ENCODE data around the gene EFR3B. TPM values are rescaled to one million over a fixed set of nuclear protein-coding genes. Genes with fewer than 3 reads are reported as not detected.
A peak's percentile ranks its signal among the peaks of the same experiment; 100 is the strongest.

EFR3B gene
- total RNA-seq, 3 donors from 2014 or later (not counting 1 experiment from before 2014, with no cell fraction given) = 0.05 TPM; not detected in 2

- Histone ChIP-seq H3K36me3 (ENCODE audit: control insufficient read depth, insufficient read depth, low read length) (no peaks in the 10 kb centered on the region), H3K4me1 (ENCODE audit: control insufficient read depth, insufficient read depth, low read length) (peaks cover 26% of the 10 kb centered on the region), H3K27ac (ENCODE audit: low read length) (no peak overlapping the region), H3K9me3 (ENCODE audit: control insufficient read depth, insufficient read depth, low read length) (no peaks in the 10 kb centered on the region), H3K4me3 (ENCODE audit: low read length) (no peak overlapping the region), H3K27me3 (ENCODE audit: control insufficient read depth, insufficient read depth, low read length) (peaks cover 30% of the 10 kb centered on the region)
- DNase-seq (peak in 1 of 2 donors; percentile 63), ATAC-seq (no peak)
- Mint-ChIP-seq H3K27ac (no peak overlapping the region), H3K4me1 (peaks cover 0 to 12% of the 10 kb centered on the region in 2 donors), H3K4me3 (no peak overlapping the region), H3K9me3 (no peaks in the 10 kb centered on the region), H3K27me3 (ENCODE audit: low read depth in 2 of 2) (peaks cover 50 to 54% of the 10 kb centered on the region in 2 donors), H3K36me3 (no peaks in the 10 kb centered on the region)
- WGBS (ENCODE audit: insufficient coverage) = 10% methylated on average over 7 of the region's 10 CpGs
- TF ChIP-seq, protein P1, sequence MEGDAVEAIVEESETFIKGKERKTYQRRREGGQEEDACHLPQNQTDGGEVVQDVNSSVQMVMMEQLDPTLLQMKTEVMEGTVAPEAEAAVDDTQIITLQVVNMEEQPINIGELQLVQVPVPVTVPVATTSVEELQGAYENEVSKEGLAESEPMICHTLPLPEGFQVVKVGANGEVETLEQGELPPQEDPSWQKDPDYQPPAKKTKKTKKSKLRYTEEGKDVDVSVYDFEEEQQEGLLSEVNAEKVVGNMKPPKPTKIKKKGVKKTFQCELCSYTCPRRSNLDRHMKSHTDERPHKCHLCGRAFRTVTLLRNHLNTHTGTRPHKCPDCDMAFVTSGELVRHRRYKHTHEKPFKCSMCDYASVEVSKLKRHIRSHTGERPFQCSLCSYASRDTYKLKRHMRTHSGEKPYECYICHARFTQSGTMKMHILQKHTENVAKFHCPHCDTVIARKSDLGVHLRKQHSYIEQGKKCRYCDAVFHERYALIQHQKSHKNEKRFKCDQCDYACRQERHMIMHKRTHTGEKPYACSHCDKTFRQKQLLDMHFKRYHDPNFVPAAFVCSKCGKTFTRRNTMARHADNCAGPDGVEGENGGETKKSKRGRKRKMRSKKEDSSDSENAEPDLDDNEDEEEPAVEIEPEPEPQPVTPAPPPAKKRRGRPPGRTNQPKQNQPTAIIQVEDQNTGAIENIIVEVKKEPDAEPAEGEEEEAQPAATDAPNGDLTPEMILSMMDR (IDR thresholded peaks at IDR 0.05) = no peak
- intact Hi-C loops (cut with micrococcal nuclease) = no loop called here
These were observed 124.4 kb downstream of the EFR3B start for GRCh38 chr2:25165992-25166875.

DNA sequence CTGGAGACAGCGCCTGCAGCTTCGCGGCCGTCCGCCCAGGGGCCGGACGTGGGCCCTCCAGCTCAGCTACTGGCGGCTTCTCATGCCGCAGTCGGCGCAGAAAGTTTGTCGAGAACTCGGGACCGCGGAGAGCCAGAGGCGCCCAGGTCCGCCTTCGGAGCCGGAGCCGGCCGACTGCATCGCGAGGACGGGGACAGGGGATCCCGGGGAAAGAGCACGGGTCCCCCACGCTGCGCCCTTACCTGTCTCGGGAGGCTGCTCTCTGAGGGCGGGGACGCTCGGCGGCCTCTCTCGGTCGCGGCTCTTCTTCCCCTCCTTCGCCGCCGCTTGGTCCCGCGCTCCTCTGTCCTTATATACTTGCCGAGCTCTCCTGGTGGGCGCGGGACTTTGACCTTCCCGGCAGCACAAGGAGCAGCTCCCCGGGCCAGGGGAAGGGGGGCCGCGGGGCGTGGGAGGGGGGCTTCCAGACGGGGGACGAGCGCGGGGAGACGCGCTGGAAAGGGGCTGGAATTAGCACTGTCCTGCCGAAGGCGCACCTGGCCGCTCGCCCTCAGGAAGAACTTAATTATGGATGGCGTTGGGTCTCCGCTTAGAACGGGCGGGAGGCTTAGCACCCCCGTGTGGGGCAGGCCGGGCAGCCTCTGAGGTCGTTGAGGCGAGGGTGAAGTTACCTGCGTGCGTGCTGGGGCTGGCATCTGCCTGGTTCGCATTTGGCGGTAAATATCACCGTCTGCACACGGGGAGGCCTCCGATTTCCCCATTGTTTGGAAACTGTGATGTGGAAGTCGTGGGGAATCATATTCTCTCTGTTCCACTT lies 126.6 kb downstream of the EFR3B start, which contains the start of gene POMC:
TSS of gene POMC (minus strand) at position 325 of the 817 bp plus-strand sequence. CDS start 3,808 bp downstream, outside the sequence.
- DNase-seq (peak; percentile 34 to 53), ATAC-seq (peak; percentile 69 to 87 (median 74))
- no peaks in the 10 kb centered on the region for H3K36me3 ChIP-seq (ENCODE audit: control insufficient read depth, insufficient read depth, low read length)
- H3K27me3 ChIP-seq (ENCODE audit: control insufficient read depth, insufficient read depth, low read length) = peaks cover 31% of the 10 kb centered on the region
- no peak within 1 kb of the TSS for H3K27ac ChIP-seq (ENCODE audit: low read length)
- H3K9me3 Mint-ChIP-seq = no peaks in the 10 kb centered on the region
- TF ChIP-seq, protein P1 (IDR thresholded peaks at IDR 0.05) = no peak
- WGBS (ENCODE audit: insufficient coverage) = 6% methylated on average over 75 of the region's 75 CpGs
- H3K4me1 ChIP-seq (ENCODE audit: control insufficient read depth, insufficient read depth, low read length) = peaks cover 19% of the 10 kb centered on the region
- H3K27ac Mint-ChIP-seq = peak within 1 kb of the TSS in 1 of 2 donors; percentile 20
- H3K27me3 Mint-ChIP-seq (ENCODE audit: low read depth in 2 of 2) = peaks cover 64 to 65% of the 10 kb centered on the region in 2 donors
- H3K4me3 ChIP-seq (ENCODE audit: low read length) = peak within 1 kb of the TSS; percentile 17
- H3K9me3 ChIP-seq (ENCODE audit: control insufficient read depth, insufficient read depth, low read length) = no peaks in the 10 kb centered on the region
- H3K4me1 Mint-ChIP-seq = peaks cover 0 to 12% of the 10 kb centered on the region in 2 donors
- peak within 1 kb of the TSS; percentile 68 for H3K4me3 Mint-ChIP-seq
- intact Hi-C loops (cut with micrococcal nuclease) = no loop called here
- no peaks in the 10 kb centered on the region for H3K36me3 Mint-ChIP-seq

GRCh38 chr2:25169073-25169470 lies 127.2 kb downstream of the EFR3B start:
- Mint-ChIP-seq H3K4me1 (peaks cover 0 to 12% of the 10 kb centered on the region in 2 donors), H3K36me3 (no peaks in the 10 kb centered on the region), H3K27me3 (ENCODE audit: low read depth in 2 of 2) (peaks cover 64 to 66% of the 10 kb centered on the region in 2 donors), H3K9me3 (no peaks in the 10 kb centered on the region), H3K4me3 (peak overlapping the region; percentile 56), H3K27ac (no peak overlapping the region)
- no peak overlapping the region for H3K4me3 ChIP-seq (ENCODE audit: low read length)
- H3K4me1 ChIP-seq (ENCODE audit: control insufficient read depth, insufficient read depth, low read length) = peaks cover 19% of the 10 kb centered on the region
- no peak for ATAC-seq
- H3K27me3 ChIP-seq (ENCODE audit: control insufficient read depth, insufficient read depth, low read length) = peaks cover 31% of the 10 kb centered on the region
- 59% methylated on average over 2 of the region's 2 CpGs for WGBS (ENCODE audit: insufficient coverage)
- no peak overlapping the region for H3K27ac ChIP-seq (ENCODE audit: low read length)
- H3K9me3 ChIP-seq (ENCODE audit: control insufficient read depth, insufficient read depth, low read length) = no peaks in the 10 kb centered on the region
- DNase-seq = no peak
- TF ChIP-seq, protein P1 (IDR thresholded peaks at IDR 0.05) = no peak
- intact Hi-C loops (cut with micrococcal nuclease) = no loop called here
- no peaks in the 10 kb centered on the region for H3K36me3 ChIP-seq (ENCODE audit: control insufficient read depth, insufficient read depth, low read length)
